HTR-8/SVneo (cell line): ENCODE measurements around the gene FMNL3.

Experiments used
- DNase-seq: peaks from one replicate; pipeline ENCODE4 v3.0.0; 2011; ENCODE audit warnings: low spot score, mixed read lengths; ENCODE audit not compliant: insufficient read length
- FAIRE-seq: peaks from 2 replicates; lab custom pipeline; 2011; peaks lifted over from hg19 to GRCh38; lab: Jason Lieb, UNC

FMNL3 gene

DNA sequence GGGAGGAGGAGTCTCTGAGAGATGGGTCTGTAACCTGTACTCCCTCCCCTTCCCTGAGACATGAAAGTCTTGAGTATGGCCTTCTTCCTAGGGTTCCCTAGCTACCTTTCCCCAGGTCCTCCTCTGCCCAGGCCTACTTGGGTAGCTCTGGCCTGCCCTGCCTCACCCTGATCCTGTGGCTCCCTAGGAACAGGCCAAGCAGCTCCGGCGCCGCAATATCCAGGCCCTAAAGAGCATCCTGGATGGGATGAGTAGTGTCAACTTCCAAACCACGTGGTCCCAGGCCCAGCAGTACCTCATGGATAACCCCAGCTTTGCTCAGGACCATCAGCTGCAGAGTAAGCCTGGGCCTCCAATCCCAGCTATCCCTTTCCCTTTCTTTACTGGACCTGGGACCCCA is 71.5 kb downstream of the FMNL3 start:
- DNase-seq (no peak), FAIRE-seq (no peak)

DNA sequence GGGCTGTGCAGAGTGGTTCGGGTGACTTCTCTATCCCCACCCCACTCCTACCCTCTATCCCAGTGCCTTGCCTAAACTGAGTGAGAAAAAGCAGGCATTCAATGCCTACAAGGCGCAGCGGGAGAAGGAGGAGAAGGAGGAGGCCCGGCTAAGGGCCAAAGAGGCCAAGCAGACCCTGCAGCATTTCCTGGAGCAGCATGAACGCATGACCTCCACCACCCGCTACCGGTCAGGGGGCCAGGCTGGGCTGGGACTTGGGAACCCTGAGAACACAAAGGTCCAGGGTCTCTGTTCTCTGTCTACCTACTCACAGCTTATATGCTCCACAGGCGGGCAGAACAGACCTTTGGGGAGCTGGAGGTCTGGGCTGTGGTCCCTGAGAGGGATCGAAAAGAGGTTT is 72.2 kb downstream of the FMNL3 start:
- no peak for DNase-seq
- FAIRE-seq, result no peak

- FAIRE-seq (no peak), DNase-seq (no peak)
These were observed 73.4 kb downstream of the FMNL3 start for GRCh38 chr12:49633703-49634345.

- DNase-seq (no peak), FAIRE-seq (no peak)
These were observed 74.1 kb downstream of the FMNL3 start for GRCh38 chr12:49632986-49633702.

DNA sequence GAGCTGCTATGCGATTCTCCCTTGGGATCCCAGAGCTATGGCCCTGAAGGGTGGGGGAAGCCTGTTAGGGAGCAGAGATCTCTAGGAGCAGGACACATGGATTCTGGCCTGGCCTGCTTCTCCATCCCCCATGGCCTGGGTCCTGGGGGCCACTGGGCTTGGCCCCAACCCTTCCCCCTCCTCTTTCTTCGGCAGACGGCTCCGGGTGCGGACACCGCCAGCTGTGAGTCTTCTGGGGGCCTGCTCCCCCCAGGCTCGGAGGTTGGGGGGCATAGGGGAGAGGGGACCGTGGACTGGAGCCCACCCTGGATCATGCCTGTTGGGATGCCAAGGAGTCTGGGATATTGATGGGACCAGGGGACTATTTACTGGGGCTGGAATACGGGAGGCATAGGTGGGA is 74.8 kb downstream of the FMNL3 start:
- FAIRE-seq, result no peak

GRCh38 chr12:49631336-49631907 is 75.8 kb downstream of the FMNL3 start:
- DNase-seq (no peak), FAIRE-seq (no peak)

More for the DNA sequence above, 74.8 kb downstream of the FMNL3 start:
- no peak for DNase-seq

GRCh38 chr12:49627752-49628360 is 79.3 kb downstream of the FMNL3 start:
- FAIRE-seq, result no peak
- DNase-seq, result peak; percentile 28

DNA sequence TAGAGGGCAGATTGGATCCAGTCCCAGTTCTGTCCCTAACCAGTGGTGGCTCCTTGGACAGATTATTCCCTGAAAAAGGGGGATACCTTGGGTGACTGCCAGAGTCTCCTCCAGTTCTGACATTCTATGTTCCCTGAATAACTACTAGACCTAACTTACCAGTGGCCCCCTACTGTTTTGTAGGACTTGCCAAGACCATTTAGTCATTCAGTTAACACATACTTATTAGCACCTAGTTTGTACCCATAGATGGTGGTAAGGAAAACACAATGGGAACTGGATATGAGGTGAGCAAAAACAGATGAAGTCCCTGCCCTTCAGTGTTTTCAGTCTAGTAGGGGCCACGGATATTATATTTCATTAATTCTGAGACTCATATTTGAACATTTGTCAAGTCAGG is 80.4 kb downstream of the FMNL3 start:
- FAIRE-seq (no peak), DNase-seq (no peak)

DNA sequence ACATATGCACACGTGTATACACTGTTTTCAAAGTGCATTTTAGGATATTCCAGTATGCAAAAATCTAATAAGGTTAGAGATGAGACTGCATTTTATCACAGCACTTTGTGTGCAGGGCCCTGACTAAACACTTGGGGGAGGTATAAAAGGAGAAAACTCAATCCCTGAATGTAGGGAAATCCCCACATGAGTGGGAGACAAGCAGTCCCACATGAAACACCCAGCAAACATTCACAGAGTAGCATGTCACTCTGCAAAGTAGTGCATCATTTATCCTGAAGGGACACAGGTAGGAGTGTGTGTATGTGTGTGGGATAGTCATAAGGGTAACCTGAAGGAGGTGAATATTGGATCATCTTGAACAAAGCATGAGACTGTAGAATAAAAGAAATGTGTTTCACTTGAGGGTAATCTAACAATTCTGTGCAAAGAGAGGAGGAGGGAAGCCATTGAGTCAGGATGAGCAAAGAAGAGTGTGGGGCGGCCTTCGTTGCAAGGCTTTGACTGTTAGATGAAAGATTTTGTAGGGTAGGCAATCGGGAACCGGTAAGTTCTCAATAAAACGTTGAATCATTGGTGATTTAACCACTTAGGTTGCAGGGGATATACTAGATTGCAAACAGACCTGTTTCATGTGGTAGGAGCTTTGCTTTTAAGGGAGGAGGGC is 80.9 kb downstream of the FMNL3 start:
- FAIRE-seq, result no peak
- DNase-seq, result no peak

DNA sequence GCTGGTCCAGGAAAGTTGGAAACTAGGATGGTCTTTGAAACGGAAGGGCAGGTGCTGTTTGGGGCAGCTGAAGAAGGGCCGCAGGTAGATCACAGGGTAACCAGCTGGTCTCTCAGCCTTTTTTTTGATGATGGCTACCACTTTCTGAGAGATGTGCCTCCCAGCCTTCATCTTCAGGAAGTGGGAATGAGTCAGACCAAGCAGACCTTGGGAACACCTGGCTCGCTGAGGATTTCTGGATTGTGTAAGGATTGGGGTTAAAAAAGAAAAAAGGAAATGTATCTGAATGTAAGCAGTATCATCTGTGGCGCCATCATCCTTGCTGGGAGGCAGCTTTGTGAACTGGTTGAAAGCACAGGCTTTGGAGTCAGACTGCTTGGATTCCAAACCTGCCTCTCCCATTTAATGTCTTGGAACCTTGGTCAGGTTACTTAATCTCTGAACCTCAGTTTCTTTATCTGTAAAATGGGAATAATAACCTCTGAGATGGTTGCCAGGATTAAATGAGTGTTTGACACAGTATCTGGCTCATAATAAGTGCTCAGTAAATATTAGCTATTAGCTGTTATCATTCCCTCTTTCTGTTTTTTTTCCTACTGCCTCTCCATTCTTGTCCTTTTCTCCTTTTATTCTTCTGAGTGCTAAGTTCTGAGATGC is 82.2 kb downstream of the FMNL3 start:
- FAIRE-seq, result no peak
- no peak for DNase-seq

DNA sequence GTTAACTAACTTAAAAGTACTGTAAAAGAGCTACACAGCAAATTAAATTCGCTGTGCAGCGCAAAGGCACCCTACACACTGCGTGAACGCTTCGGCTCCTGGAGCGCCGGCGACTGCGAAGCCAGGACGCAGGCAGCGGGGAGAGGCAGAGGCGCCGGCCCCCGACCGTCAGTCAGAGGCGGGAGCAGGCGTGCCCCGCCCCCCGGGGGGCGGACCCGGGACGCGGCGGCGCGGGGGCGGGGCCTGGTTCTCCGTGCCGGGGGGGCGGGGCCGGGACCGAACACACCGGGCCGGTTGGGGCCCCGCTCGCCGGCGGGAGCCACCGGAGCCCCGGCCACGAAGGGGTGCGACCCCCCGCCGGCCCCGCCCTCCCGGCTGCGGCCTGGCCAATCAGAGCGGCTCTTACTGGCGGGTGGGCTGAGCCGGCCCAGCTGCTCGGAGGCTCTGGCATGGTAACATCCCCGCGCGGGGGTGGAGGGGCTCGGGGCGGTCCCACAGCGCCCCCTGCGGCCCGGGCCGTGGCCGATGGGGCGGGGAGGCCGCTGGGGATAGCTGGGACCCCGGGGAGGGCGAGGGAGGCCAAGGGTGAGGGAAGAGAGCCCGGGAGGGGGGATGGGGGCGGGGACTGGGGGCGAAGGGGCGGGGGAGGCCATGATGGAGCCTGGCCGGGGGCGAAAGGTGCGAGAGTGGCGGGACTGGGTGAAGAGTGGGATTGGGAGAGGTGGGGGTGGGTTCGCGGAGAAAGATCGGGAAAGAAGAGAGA is 83.9 kb downstream of the FMNL3 start, which contains the start of gene PRPF40B:
Gene PRPF40B (plus strand): TSS at position 420 of the 763 bp plus-strand sequence. CDS start 30 bp downstream, at position 450.
- DNase-seq (peak; percentile 96), FAIRE-seq (peak; percentile 42)

GRCh38 chr12:49622501-49623141 is 84.6 kb downstream of the FMNL3 start:
- FAIRE-seq, result no peak

GRCh38 chr12:49621651-49622500 is 85.3 kb downstream of the FMNL3 start:
- no peak for FAIRE-seq

More at GRCh38 chr12:49622501-49623141, 84.6 kb downstream of the FMNL3 start:
- peak; percentile 24 for DNase-seq

GRCh38 chr12:49619286-49619685 is 87.9 kb downstream of the FMNL3 start:
- DNase-seq (no peak), FAIRE-seq (no peak)

More at GRCh38 chr12:49621651-49622500, 85.3 kb downstream of the FMNL3 start:
- DNase-seq, result no peak

DNA sequence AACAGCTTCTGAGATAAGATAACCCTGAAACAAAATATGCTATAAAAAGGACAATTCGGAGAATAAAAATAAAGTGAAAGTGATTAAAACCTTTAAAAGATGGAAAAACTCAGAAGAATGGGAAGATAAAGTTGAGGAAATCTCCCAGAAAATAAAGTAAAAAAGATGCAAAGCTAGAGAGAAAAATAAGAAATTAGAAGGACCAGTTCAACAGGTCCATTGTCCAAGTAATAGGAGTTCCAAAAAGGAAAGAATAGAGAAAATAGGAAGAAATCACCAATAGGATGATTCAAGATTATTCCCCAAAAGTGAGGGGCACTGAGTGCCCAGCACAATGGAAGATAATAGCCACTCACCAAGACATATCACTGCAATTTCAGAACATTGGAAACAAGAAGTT is 88.6 kb downstream of the FMNL3 start:
- FAIRE-seq, result no peak

DNA sequence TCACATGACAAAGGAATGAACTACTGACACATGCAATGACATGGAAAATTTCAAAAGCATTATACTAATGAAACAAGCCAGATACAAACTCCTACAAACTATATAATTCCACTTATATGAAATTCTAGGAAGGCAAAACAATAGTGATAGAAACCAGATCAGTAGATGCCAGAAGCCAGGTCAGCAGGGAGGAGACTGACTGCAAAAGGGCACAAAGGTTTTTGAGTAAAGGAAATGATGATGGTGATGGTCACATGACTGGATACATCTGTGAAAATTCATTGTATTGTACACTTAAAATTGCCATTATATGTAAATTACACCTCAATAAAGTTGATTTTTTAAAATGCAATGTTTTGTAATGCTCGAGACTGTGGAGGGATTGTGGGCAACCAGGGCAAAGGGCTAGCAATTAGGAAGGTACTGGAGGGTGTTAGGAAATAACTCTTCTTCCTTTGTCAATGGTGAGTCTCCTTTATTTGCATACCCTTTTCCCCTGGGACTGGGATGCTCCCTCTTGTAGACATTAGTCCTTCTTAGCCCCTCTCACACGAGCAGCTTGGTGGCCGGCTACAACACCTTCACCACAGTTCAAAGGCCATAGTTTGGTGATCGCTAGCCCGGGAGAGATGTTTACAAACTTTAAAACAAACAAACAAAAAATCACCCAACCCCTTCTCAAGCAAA is 90.5 kb downstream of the FMNL3 start:
- no peak for FAIRE-seq
- no peak for DNase-seq

More for the DNA sequence above, 88.6 kb downstream of the FMNL3 start:
- no peak for DNase-seq

DNA sequence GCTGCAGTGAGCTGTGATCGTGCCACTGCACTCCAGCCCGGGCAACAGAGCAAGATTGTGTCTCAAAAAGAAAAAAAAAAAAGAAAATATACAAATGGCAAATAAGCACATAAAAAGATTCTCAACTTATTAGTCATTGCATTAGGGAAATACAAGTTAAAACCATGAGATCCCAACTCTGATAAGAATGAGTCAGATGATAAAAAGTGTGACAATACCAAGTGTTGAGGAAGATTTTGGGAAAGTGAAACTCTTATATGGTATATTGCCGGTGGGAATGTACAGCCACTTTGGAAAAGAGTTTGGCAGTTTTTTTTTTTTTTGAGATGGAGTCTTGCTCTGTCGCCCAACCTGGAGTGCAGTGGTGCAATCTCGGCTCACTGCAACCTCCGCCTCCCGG is 91.5 kb downstream of the FMNL3 start:
- FAIRE-seq, result no peak
- no peak for DNase-seq
